Measurements from ENCODE around the gene PLCE1.
"Not testable (repeated sequence)": the region's sequence is repeated elsewhere in the genome, so short reads cannot be mapped to it uniquely, and the experiment has no call there.

Gene PLCE1

GRCh38 chr10:93993782-93994437, at the start of gene PLCE1:
Gene PLCE1, plus strand, starts transcription at chr10:93993931. Its CDS starts 37,116 bp downstream, at chr10:94031047.
- no peak for DNase-seq

- no peak for DNase-seq
Measured at GRCh38 chr10:93945819-93946218, 47.9 kb upstream of the PLCE1 start.

GRCh38 chr10:93947055-93947454, 46.7 kb upstream of the PLCE1 start:
- no peak for DNase-seq

GRCh38 chr10:93947524-93947923, 46.2 kb upstream of the PLCE1 start:
- DNase-seq, result no peak

DNA sequence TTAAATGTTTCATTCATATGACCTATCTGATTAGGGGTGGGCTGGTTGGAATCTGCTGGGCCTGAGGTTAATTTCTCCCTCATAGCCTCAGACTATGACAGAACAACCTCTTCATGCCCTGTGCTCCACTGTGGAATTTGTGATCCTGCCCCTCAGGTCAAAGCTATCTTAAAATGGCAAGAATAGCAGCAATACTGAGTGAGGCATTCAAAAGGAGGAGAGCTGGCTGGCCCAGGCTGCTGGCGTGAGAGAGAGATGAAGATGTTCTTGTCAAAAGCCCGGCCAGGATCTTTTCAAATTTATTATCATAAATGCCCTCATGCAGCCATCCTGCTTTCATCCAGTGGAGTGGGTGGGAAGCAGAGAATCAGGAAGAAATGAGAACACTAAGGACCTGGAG, 41.8 kb upstream of the PLCE1 start:
- no peak for DNase-seq

DNA sequence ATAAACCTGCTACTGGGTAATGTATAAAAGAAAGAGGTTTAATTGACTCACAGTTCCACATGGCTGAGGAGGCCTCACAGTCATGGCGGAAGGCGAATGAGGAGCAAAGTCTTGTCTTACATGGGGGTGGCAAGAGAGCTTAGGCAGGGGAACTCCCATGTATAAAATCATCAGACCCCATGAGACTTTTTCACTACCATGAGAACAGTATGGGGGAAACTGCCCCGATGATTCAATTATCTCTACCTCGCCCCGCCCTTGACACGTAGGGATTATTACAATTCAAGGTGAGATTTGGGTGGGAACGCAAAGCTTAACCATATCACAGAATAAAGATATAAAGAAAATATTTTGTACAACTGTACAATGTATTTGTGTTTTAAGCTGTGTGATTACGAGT, 39.4 kb upstream of the PLCE1 start:
- DNase-seq, result no peak

DNA sequence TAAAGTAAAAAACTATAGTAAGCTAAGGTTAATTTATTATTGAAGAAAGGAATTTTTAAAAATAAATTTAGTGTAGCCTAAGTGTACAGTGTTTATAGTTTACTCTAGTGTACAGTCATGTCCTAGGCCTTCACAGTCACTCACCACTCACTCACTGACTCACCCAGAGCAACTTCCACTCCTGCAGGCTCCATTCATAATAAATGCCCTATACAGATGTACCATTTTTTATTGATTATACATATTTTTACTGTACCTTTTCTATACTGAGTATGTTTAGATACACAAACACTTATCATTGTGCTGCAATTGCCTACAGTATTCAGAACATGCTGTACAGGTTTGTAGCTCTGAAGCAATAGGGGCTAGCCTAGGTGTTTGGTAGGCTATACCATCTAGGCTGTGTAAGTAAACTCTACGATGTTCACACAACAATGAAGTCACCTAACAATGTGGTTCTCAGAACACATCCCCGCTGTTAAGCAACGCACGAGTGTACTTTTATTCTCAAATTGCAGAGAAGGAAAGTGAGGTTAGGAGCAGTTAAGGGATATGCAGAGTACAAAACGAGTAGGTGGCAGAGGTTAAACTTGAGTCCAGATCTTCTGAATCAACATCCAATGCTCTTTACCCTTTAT, 38.9 kb upstream of the PLCE1 start:
- DNase-seq, result no peak

- no peak for DNase-seq
Measured at GRCh38 chr10:93958834-93959233, 34.9 kb upstream of the PLCE1 start.

DNA sequence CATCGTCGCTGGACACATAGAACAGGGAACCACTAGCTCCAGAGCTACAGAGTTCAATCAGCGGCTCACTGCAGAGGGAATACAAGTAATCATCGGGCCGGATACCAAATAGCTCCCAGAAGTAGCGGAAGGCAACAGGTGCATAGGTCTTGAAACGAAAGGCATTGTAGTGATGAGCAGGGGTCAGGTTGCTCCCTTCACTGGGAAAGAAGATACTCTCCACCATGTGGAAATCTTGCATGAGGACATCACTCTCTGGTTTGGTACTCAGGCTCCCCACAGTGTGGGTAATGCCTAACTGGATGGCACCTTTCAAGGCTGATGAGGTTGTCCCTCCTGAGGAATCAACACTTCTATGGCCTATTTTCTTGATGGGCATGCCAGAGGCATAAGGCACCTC, 32.7 kb upstream of the PLCE1 start:
- not testable (repeated sequence) for DNase-seq

GRCh38 chr10:93962973-93963372, 30.8 kb upstream of the PLCE1 start:
- DNase-seq, result no peak

GRCh38 chr10:93963434-93963833, 30.3 kb upstream of the PLCE1 start:
- no peak for DNase-seq

- DNase-seq, result no peak
Measured at GRCh38 chr10:93965911-93966310, 27.8 kb upstream of the PLCE1 start.

- DNase-seq, result no peak
Measured at GRCh38 chr10:93967756-93968155, 26.0 kb upstream of the PLCE1 start.

- no peak for DNase-seq
Measured at GRCh38 chr10:93968540-93968945, 25.2 kb upstream of the PLCE1 start.

- not testable (repeated sequence) for DNase-seq
Measured at GRCh38 chr10:93970433-93971010, 23.2 kb upstream of the PLCE1 start.

DNA sequence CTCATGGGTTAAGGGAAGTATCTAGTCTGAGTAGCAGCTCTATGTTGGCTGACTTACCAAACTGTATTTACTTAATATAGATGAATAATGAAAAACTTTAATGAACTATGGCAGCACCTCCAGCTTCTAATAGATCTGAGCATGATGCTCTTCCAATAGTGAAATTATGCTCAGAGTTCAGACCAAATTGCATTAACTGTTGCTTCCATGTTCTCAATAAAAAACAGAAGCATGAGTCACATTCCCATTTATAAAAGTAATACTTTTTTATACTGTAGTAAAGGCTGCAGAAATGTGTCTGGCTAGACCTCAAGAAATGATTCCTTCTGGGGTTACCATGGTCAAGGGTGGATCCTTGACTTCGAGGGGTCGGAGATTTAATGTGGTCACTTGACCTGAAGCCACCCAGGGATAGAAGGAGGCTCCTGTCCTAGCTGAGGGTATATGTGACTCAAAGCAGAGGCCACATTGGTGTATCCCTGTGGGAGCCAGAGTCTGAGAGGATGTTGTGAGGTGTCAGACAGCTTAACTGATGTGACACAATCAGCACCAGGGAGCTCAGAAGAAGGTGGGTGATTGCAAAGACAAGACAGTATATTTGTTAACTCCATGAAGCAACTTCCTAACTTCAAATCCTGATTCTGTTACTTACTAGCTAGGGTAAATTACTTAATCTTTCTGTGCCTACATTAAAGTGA, 19.8 kb upstream of the PLCE1 start:
- DNase-seq, result no peak

DNA sequence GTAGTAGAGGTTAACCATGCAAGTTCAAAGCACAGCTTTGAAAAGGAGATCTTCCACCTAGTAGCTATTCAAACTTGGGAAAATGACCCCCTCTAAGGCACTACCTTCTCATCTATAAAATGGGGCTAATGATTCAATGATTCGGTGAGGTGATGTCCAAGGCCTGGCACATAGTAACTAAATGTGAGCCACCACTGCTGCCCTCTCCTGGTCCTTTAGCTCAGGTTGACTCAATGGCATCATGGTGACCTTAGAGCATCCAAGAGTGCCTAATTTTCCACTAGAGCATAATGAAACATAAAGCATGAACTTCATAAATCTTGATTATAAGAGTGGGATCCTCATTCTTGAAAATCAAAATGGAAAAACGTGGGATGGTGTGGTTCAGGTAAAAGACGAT, 16.3 kb upstream of the PLCE1 start:
- DNase-seq, result no peak

DNA sequence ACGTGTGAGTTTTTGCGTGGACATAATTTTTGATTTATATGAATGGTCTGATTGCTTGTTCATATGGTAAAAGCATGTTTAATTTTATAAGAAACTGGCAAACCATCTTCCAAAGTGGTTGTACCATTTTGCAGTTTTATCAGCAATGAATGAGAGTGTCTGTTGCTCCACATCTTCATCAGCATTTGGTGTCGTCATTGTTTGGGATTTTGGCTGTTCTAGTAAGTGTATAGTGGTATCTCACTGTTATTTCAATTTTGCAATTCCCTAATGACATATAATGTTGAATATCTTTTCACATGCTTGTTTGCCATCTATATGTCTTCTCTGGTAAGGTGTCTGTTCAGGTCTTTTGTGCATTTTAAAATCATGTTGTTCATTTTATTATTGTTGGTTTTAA, 13.2 kb upstream of the PLCE1 start:
- DNase-seq, result no peak

DNA sequence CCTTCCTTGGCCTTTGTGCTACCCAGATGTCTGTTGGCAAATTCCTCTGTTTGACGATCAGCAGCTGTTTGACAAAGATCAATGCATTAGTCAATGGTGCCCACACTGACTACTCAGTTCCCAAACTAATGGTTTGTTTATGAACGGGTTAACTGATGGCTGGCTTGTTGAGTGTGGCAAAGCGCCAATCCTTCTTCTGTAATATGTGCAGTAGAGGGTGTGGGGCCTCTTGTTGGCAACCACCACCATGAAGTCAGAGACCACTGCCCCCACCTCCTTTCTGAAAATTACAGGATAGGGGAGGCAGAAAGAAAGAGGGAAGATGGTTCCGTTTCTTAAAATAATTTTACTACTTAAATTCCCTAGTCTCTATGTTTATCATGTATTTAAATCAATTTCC, 2.6 kb upstream of the PLCE1 start:
- no peak for DNase-seq

- DNase-seq, result no peak
Measured at GRCh38 chr10:93991596-93992284, 2.0 kb upstream of the PLCE1 start.

GRCh38 chr10:93992400-93993030, 1.2 kb upstream of the PLCE1 start:
- no peak for DNase-seq

DNA sequence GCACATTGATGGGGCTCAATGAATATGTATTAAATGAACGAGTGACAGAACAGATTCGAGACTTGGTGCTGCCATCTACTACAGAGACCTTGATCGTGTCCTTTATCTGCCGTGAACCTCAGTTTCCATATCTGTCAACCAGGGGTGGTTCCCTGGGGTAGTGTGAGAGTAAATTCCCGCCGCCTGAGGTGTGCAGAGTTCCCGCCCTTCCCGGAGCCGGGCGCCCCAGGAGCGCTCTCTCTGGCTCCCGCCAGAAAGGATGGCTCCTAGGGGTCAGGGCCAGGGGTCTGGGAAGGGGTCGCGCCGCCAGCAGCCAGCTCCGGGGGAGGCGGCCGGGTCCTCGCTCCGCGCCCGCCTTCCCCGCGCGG, 333 bp upstream of the PLCE1 start:
- no peak for DNase-seq

- DNase-seq, result no peak
Measured at GRCh38 chr10:93994438-93994801, 689 bp downstream of the PLCE1 start.
